GM23338 (cell line): ENCODE results near the gene CCDC92.

Experiments
- EZH2 ChIP-seq: fragments of 200-600 bp; sonication (generic); IDR thresholded peaks from one replicate; pipeline ENCODE4 v1.8.0; 2017; ENCODE audit warnings: antibody characterized with exemption, mild to moderate bottlenecking, low read depth; ENCODE audit not compliant: unreplicated experiment
- JUNB ChIP-seq: IDR thresholded peaks from one replicate; pipeline ENCODE4 v1.6.1; 2016; ENCODE audit warnings: antibody characterized with exemption; ENCODE audit not compliant: unreplicated experiment
- NANOG ChIP-seq: IDR thresholded peaks from 2 replicates; pipeline ENCODE4 v1.6.1; 2016; ENCODE audit warnings: antibody characterized with exemption, borderline replicate concordance
- POLR2AphosphoS5 ChIP-seq: IDR thresholded peaks from 2 replicates; pipeline ENCODE4 v1.6.1; 2016; ENCODE audit warnings: antibody characterized with exemption, low read depth
- TF ChIP-seq, protein P1 (sequence below), 2 experiments: fragments of 200-600 bp in 1 of 2; sonication (generic) in 1 of 2; conservative IDR thresholded peaks; 2 replicates each; pipeline versions ENCODE4 v1.5.1 to v1.6.1; 2016 to 2017; ENCODE audit warnings: antibody characterized with exemption in 2 of 2, low read depth in 2 of 2, mild to moderate bottlenecking in 2 of 2, moderate library complexity in 1 of 2
- TF ChIP-seq, protein P2 (sequence below): IDR thresholded peaks from one replicate; pipeline ENCODE4 v1.6.1; 2018; ENCODE audit warnings: antibody characterized with exemption; ENCODE audit not compliant: unreplicated experiment

DNA sequence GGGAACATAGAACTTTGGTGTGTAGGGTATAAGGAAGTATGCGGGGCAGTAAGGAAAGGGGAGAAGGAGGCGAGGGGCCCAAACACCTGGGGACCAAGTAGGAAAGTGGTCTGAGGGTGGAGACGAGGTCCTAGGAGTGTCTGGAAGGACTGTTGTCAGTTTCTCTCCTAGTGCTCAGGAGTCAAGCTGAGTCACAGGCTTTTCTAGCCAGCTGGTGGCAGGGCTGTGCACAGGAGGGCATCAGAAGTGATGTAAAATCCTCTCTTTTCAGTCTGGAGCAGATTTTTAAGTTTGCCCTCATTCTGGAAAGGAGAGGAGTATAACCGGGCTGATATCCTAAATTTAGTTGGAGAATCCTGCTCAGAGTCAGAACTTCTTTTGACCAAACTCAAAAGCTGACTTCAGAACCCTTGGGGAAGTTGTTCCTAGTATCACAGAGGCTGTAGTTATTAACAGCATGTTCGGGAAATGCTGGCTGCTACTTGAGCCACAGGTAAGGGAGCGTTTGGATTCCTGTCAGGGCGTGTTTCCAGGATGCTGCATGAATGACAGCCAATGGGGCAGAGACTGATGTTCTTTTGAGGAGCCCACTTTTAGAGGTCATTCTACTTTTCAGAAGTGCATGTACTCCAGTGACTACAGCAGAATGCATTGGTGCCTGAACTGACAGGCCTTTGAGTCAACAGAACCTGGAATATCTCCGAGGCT lies 19.6 kb upstream of the CCDC92 start:
- TF ChIP-seq, protein P1, sequence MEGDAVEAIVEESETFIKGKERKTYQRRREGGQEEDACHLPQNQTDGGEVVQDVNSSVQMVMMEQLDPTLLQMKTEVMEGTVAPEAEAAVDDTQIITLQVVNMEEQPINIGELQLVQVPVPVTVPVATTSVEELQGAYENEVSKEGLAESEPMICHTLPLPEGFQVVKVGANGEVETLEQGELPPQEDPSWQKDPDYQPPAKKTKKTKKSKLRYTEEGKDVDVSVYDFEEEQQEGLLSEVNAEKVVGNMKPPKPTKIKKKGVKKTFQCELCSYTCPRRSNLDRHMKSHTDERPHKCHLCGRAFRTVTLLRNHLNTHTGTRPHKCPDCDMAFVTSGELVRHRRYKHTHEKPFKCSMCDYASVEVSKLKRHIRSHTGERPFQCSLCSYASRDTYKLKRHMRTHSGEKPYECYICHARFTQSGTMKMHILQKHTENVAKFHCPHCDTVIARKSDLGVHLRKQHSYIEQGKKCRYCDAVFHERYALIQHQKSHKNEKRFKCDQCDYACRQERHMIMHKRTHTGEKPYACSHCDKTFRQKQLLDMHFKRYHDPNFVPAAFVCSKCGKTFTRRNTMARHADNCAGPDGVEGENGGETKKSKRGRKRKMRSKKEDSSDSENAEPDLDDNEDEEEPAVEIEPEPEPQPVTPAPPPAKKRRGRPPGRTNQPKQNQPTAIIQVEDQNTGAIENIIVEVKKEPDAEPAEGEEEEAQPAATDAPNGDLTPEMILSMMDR (conservative IDR thresholded peaks at IDR 0.05; ENCODE audit: low read depth in 2 of 2): no peak
- TF ChIP-seq, protein P2, sequence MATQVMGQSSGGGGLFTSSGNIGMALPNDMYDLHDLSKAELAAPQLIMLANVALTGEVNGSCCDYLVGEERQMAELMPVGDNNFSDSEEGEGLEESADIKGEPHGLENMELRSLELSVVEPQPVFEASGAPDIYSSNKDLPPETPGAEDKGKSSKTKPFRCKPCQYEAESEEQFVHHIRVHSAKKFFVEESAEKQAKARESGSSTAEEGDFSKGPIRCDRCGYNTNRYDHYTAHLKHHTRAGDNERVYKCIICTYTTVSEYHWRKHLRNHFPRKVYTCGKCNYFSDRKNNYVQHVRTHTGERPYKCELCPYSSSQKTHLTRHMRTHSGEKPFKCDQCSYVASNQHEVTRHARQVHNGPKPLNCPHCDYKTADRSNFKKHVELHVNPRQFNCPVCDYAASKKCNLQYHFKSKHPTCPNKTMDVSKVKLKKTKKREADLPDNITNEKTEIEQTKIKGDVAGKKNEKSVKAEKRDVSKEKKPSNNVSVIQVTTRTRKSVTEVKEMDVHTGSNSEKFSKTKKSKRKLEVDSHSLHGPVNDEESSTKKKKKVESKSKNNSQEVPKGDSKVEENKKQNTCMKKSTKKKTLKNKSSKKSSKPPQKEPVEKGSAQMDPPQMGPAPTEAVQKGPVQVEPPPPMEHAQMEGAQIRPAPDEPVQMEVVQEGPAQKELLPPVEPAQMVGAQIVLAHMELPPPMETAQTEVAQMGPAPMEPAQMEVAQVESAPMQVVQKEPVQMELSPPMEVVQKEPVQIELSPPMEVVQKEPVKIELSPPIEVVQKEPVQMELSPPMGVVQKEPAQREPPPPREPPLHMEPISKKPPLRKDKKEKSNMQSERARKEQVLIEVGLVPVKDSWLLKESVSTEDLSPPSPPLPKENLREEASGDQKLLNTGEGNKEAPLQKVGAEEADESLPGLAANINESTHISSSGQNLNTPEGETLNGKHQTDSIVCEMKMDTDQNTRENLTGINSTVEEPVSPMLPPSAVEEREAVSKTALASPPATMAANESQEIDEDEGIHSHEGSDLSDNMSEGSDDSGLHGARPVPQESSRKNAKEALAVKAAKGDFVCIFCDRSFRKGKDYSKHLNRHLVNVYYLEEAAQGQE: no peak
- no peak for TF ChIP-seq POLR2AphosphoS5
- no peak for TF ChIP-seq EZH2
- TF ChIP-seq NANOG: no peak
- no peak for TF ChIP-seq JUNB
